K562 (cell line): ENCODE measurements around the gene MFSD6.

ENCODE experiments used
- ATF6 ChIP-seq: sonication (generic); formaldehyde crosslinking; IDR thresholded peaks from 2 replicates; pipeline ENCODE4 v1.4.0; 2020; ENCODE audit warnings: mild to moderate bottlenecking, missing genetic modification reagents
- CTCF ChIP-seq, 3 experiments: IDR thresholded peaks in 2 of 3; conservative IDR thresholded peaks in 1 of 3; 2 replicates each; pipeline ENCODE4 v1.5.1; 2011 to 2012; ENCODE audit warnings: low read length in 3 of 3, mild to moderate bottlenecking in 3 of 3, control low read depth in 2 of 3, improper control_type of control experiment in 1 of 3, inconsistent platforms in 1 of 3, low read depth in 1 of 3, mixed read lengths in 1 of 3, moderate library complexity in 1 of 3; ENCODE audit not compliant: insufficient read depth in 2 of 3
- ELK3 ChIP-seq: fragments of 450-650 bp; formaldehyde crosslinking; IDR thresholded peaks from 2 replicates; pipeline ENCODE4 v1.4.0; 2020; ENCODE audit warnings: mild to moderate bottlenecking
- EZH2 ChIP-seq: IDR thresholded peaks from 2 replicates; pipeline ENCODE4 v1.6.1; 2012; ENCODE audit warnings: low read depth, mild to moderate bottlenecking, inconsistent platforms, low read length, borderline replicate concordance
- GTF2A2 ChIP-seq: IDR thresholded peaks from 2 replicates; pipeline ENCODE4 v1.6.1; 2016; ENCODE audit warnings: mild to moderate bottlenecking, missing genetic modification characterization, missing compliant biosample characterization
- NFE2L1 ChIP-seq: fragments of 450-650 bp; IDR thresholded peaks from 2 replicates; pipeline ENCODE4 v1.6.1; 2016; ENCODE audit warnings: missing genetic modification characterization, low read depth, mild to moderate bottlenecking, missing compliant biosample characterization, moderate library complexity, borderline replicate concordance
- TAF1 ChIP-seq: IDR thresholded peaks from 2 replicates; pipeline ENCODE4 v1.6.1; 2011; ENCODE audit warnings: mild to moderate bottlenecking, low read length, moderate library complexity; ENCODE audit not compliant: insufficient read depth, control insufficient read depth, severe bottlenecking; ENCODE audit errors: extremely low read depth
- USF2 ChIP-seq: sonication (generic); formaldehyde crosslinking; IDR thresholded peaks from 2 replicates; pipeline ENCODE4 v1.5.0; 2020; ENCODE audit warnings: missing genetic modification reagents
- ZNF274 ChIP-seq: IDR thresholded peaks from 2 replicates; pipeline ENCODE4 v1.6.1; 2011; ENCODE audit warnings: low read depth, mild to moderate bottlenecking, low read length, moderate library complexity, borderline replicate concordance
- ZNF316 ChIP-seq: fragments of 450-650 bp; IDR thresholded peaks from 2 replicates; pipeline ENCODE4 v1.6.1; 2016
- ZNF512 ChIP-seq: IDR thresholded peaks from 2 replicates; pipeline ENCODE4 v1.6.1; 2016; ENCODE audit warnings: missing genetic modification characterization, missing compliant biosample characterization

GRCh38 chr2:190446193-190446592 is 38.0 kb downstream of the MFSD6 start:
- TF ChIP-seq CTCF (IDR thresholded peaks at IDR 0.05 in 2 of 3, conservative IDR thresholded peaks at IDR 0.05 in 1 of 3; ENCODE audit: insufficient read depth in 2 of 3, low read depth in 1 of 3, low read length in 3 of 3) (no peak), USF2 (no peak), NFE2L1 (tag) (no peak), EZH2 (no peak), TAF1 (no peak), ZNF512 (tag) (no peak), ATF6 (CRISPR knock-in tag) (no peak), ZNF316 (no peak), ZNF274 (no peak), ELK3 (CRISPR knock-in tag) (no peak), GTF2A2 (no peak)
